Measurements from ENCODE around the gene CAMSAP1. TPM values are rescaled to one million over a fixed set of nuclear protein-coding genes. Genes with fewer than 3 reads are reported as not detected.

CAMSAP1 gene
- total RNA-seq, 4 donors from 2014 or later: 32.2 to 46.1 (median 34.0) TPM

DNA sequence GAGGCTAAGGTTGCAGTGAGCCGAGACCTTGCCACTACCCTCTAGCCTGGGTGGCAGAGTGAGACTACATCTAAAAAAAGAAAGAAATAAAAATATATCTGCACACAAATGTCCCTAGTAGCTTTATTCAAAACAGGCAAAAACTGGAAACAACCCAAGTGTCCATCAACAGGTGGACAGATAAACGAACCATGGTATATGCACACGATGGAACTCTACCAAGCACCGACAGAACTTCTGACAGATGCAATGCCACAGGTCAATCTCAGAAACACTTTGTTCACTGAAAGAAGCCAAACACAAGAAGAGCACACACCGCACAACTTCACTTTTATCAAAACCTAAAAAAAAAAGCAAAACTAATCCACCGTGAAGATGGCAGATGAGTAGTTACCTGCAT, 30.4 kb downstream of the CAMSAP1 start:
- 94 to 95% methylated on average over 6 of the region's 6 CpGs for WGBS, 2 donors
- DNase-seq (ENCODE audit: low spot score in 2 of 2): no peak
- H3K4me3 ChIP-seq (ENCODE audit: low read depth, poor library complexity, severe bottlenecking): no peak overlapping the region
- TF ChIP-seq, protein P1, sequence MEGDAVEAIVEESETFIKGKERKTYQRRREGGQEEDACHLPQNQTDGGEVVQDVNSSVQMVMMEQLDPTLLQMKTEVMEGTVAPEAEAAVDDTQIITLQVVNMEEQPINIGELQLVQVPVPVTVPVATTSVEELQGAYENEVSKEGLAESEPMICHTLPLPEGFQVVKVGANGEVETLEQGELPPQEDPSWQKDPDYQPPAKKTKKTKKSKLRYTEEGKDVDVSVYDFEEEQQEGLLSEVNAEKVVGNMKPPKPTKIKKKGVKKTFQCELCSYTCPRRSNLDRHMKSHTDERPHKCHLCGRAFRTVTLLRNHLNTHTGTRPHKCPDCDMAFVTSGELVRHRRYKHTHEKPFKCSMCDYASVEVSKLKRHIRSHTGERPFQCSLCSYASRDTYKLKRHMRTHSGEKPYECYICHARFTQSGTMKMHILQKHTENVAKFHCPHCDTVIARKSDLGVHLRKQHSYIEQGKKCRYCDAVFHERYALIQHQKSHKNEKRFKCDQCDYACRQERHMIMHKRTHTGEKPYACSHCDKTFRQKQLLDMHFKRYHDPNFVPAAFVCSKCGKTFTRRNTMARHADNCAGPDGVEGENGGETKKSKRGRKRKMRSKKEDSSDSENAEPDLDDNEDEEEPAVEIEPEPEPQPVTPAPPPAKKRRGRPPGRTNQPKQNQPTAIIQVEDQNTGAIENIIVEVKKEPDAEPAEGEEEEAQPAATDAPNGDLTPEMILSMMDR (IDR thresholded peaks at IDR 0.05): no peak
- no peak for TF ChIP-seq POLR2A (IDR thresholded peaks at IDR 0.05)
- intact Hi-C loops (cut with DNase I; ENCODE audit: low total_unique reads): no loop called here

DNA sequence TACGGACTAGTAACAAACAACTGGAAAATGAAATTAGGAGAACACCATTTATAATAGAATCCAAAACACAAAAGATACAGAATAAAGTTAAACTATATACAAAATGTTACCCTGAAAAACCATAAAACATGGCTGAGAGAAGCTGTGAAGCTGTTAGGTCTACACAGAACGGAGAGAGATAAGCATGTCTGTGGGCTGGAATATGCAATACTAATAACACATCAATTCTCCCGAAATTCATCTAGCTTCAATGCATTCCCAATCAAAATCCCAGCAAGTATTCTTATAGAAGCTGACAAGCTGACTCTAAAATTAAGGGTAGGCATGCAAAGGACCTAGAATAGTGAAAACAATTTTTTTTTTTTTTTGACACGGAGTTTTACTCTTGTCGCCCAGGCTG, 32.5 kb downstream of the CAMSAP1 start:
- no peak for DNase-seq (ENCODE audit: low spot score in 2 of 2)
- WGBS, 2 donors: 92 to 96% methylated on average over 5 of the region's 5 CpGs
- TF ChIP-seq, protein P1 (IDR thresholded peaks at IDR 0.05): no peak
- no peak for TF ChIP-seq POLR2A (IDR thresholded peaks at IDR 0.05)
- no peak overlapping the region for H3K4me3 ChIP-seq (ENCODE audit: low read depth, poor library complexity, severe bottlenecking)
- intact Hi-C loops (cut with DNase I; ENCODE audit: low total_unique reads): no loop called here

DNA sequence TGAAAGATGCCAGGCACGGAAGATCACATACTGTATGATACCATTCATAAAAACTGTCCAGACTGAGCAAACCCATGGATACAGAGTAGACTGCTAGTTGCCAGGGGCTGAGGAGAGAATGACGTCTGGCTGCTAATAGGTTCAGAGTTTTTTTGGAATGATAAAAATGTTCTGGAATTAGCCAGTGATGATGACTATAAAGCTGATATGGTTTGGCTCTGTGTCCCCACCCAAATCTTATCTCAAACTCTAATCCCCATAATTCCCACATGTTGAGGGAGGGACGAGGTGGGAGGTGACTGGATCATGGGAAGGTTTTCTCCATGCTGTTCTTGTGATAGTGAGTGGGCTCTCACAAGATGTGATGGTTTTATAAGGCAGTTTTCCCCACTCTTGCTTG, 37.4 kb downstream of the CAMSAP1 start:
- DNase-seq (ENCODE audit: low spot score in 2 of 2): no peak
- intact Hi-C loops (cut with DNase I; ENCODE audit: low total_unique reads): no loop called here
- WGBS, 2 donors: 95 to 96% methylated on average over 3 of the region's 3 CpGs
- H3K4me3 ChIP-seq (ENCODE audit: low read depth, poor library complexity, severe bottlenecking): no peak overlapping the region
- TF ChIP-seq POLR2A (IDR thresholded peaks at IDR 0.05): no peak
- TF ChIP-seq, protein P1 (IDR thresholded peaks at IDR 0.05): no peak

DNA sequence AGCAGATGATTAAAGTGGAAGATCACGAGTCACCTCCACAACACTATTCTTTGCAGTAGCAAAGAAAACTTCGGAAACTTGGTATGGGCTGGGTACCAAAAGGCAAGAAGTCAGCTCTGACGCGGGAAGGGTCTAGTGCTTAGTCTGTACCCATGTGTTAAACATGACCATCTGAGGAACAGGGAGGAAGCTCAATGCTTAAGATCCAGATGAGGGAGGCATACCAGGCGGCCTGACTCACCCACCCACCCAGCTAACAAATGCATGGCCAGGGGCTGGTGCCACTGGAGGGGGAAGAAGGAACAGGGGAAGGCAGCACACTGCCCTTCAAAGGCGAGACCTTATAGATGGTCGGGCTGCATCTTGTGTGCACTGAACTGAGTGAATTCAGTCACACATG, 41.8 kb downstream of the CAMSAP1 start:
- TF ChIP-seq, protein P1 (IDR thresholded peaks at IDR 0.05): no peak
- TF ChIP-seq POLR2A (IDR thresholded peaks at IDR 0.05): no peak
- 87 to 95% methylated on average over 7 of the region's 7 CpGs for WGBS, 2 donors
- intact Hi-C loops (cut with DNase I; ENCODE audit: low total_unique reads): no loop called here
- no peak overlapping the region for H3K4me3 ChIP-seq (ENCODE audit: low read depth, poor library complexity, severe bottlenecking)
- no peak for DNase-seq (ENCODE audit: low spot score in 2 of 2)

DNA sequence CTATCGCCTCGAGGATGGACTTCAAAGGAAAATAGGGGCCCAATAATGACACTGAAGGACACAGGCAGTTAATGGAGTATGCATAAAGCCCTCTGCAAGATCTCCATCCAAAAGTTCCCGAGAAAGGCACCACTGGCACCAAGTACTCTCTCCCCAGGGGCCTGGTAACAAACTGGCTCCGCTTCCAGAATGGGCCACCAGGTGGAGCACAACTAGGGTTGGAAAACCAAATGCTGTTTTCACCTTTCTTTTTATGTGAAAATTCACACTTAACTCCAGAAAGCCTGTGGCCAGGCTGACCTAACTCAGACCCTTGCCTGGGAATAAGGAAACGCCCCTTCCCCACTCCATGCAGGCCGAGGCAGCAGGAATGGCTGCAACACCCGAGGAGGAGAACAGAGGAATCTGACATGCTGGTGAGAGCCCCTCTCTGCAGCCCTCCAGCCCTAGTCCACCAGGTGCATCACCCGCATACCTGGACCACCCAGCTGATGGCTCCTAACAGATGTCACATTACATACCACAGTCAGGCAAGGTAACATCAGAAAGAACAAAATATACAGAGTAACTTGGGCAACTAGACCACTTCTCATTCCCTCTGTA, 42.8 kb downstream of the CAMSAP1 start:
- intact Hi-C loops (cut with DNase I; ENCODE audit: low total_unique reads): no loop called here
- DNase-seq (ENCODE audit: low spot score in 2 of 2): peak in 1 of 2 donors; percentile 91
- WGBS, 2 donors: 41% methylated on average over 8 of the region's 8 CpGs
- no peak overlapping the region for H3K4me3 ChIP-seq (ENCODE audit: low read depth, poor library complexity, severe bottlenecking)
- TF ChIP-seq, protein P1 (IDR thresholded peaks at IDR 0.05): no peak

DNA sequence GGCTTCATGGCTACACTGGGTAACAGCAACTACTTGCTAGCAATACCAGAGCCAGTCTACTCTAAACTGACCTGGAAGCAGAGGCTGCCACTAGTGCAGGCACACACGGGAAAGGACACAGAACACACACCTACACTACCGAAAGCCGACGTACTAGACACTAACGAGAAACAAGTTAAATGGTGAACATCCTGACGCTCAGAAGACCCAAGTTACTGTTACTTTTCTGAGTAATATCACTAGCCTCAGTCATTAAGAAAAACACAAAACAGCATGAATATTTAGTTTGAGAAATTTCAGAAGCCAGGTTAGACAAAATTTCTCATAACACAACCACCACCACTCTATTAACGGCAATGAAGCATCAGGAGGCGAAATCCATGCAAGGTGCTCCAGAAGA, 44.5 kb downstream of the CAMSAP1 start:
- 93 to 94% methylated on average over 8 of the region's 8 CpGs for WGBS, 2 donors
- intact Hi-C loops (cut with DNase I; ENCODE audit: low total_unique reads): no loop called here
- no peak overlapping the region for H3K4me3 ChIP-seq (ENCODE audit: low read depth, poor library complexity, severe bottlenecking)
- no peak for DNase-seq (ENCODE audit: low spot score in 2 of 2)
- TF ChIP-seq, protein P1 (IDR thresholded peaks at IDR 0.05): no peak
- TF ChIP-seq POLR2A (IDR thresholded peaks at IDR 0.05): no peak

Data from lower leg skin (tissue), 4 donors.